HCT116 (cell line): ENCODE results near the gene LINGO1. TPM values are rescaled to one million over a fixed set of nuclear protein-coding genes. Genes with fewer than 3 reads are reported as not detected.

Experiments used
- ATAC-seq: fragments of 200-7000 bp; cut with Tn5 transposase; 2 replicates; pipeline ENCODE4 v1.9.1; 2020; ENCODE audit warnings: mild to moderate bottlenecking, moderate library complexity
- BruUV-seq: library from RNA; stranded (reverse); fragments of 400-500 nt; replicated peaks from 2 replicates; lab custom pipeline; 2021; lab: Mats Ljungman, UMichigan
- CTCF ChIA-PET: fragments of 300-600 bp; sonication (Branson Sonifier 250); formaldehyde crosslinking; loops from one replicate; lab custom pipeline; 2021; ENCODE audit warnings: antibody characterized with exemption; lab: Charles Lee
- POLR2A ChIA-PET: fragments of 300-600, 350-600 bp; sonication (Branson Sonifier 250); formaldehyde crosslinking; loops from one replicate; lab custom pipeline; 2021; ENCODE audit warnings: antibody characterized with exemption; lab: Charles Lee
- RAD21 ChIA-PET, 2 experiments: fragments of 300-600 bp; sonication (Branson Sonifier 250); formaldehyde crosslinking; loops; one replicate each; lab custom pipeline; 2023; ENCODE audit warnings: low total read pairs in 2 of 2; ENCODE audit not compliant: uncharacterized antibody in 2 of 2, unreplicated experiment in 2 of 2, low non-redundant PET in 1 of 2; lab: Charles Lee
- DNase-seq: peaks from one replicate; pipeline ENCODE4 v3.0.0-alpha.2; 2010; ENCODE audit warnings: low read depth, low spot score
- H2AFZ ChIP-seq: fragments of 200-600 bp; shearing (Covaris generic), sonication (generic); 2 replicates; pipeline ENCODE4 v1.6.1; 2017; ENCODE audit warnings: low read depth, mixed run types, mixed read lengths, antibody characterized with exemption, low read length; ENCODE audit not compliant: poor library complexity, severe bottlenecking
- H3K27ac ChIP-seq: 2 replicates; pipeline ENCODE4 v1.5.1; 2012; ENCODE audit warnings: low read depth, low read length
- H3K27me3 ChIP-seq: fragments of 200-600 bp; sonication (generic); 2 replicates; pipeline ENCODE4 v1.6.1; 2016; ENCODE audit warnings: mixed run types, low read length, mixed read lengths; ENCODE audit not compliant: insufficient read depth
- H3K36me3 ChIP-seq, 2 experiments: fragments of 200-500 bp in 1 of 2; fragments of 200-600 bp in 1 of 2; sonication (Bioruptor generic) in 1 of 2; sonication (generic) in 1 of 2; 2 replicates each; pipeline versions ENCODE4 v1.5.1 to v1.6.1; 2014 to 2016; ENCODE audit warnings: low read length in 2 of 2, inconsistent platforms in 1 of 2, mixed read lengths in 1 of 2, mixed run types in 1 of 2; ENCODE audit not compliant: insufficient read depth in 2 of 2, control insufficient read depth in 1 of 2
- H3K4me1 ChIP-seq, 2 experiments: fragments of 200-600 bp in 1 of 2; sonication (generic) in 1 of 2; 2 replicates each; pipeline versions ENCODE4 v1.5.1 to v1.6.1; 2012 to 2017; ENCODE audit warnings: low read length in 2 of 2, inconsistent platforms in 1 of 2, mild to moderate bottlenecking in 1 of 2, mixed read lengths in 1 of 2, mixed run types in 1 of 2, moderate library complexity in 1 of 2; ENCODE audit not compliant: insufficient read depth in 2 of 2, control insufficient read depth in 1 of 2
- H3K4me2 ChIP-seq: fragments of 200-600 bp; sonication (generic); 2 replicates; pipeline ENCODE4 v1.6.1; 2017; ENCODE audit warnings: mixed run types, low read length, mixed read lengths
- H3K4me3 ChIP-seq, 2 experiments: fragments of 200-600 bp in 1 of 2; sonication (generic) in 1 of 2; replicated peaks in 1 of 2; 2 replicates each; pipeline ENCODE4 v1.5.1; 2011 to 2016; ENCODE audit warnings: low read length in 2 of 2, control low read depth in 1 of 2, low read depth in 1 of 2, mild to moderate bottlenecking in 1 of 2, mixed read lengths in 1 of 2, mixed run types in 1 of 2
- H3K79me2 ChIP-seq: fragments of 200-600 bp; sonication (generic); 2 replicates; pipeline ENCODE4 v1.6.1; 2017; ENCODE audit warnings: mild to moderate bottlenecking, mixed run types, low read length, moderate library complexity, mixed read lengths; ENCODE audit not compliant: insufficient read depth
- H3K9ac ChIP-seq: fragments of 200-600 bp; sonication (generic); 2 replicates; pipeline ENCODE4 v1.6.1; 2016; ENCODE audit warnings: low read length, mixed read lengths
- H3K9me2 ChIP-seq: fragments of 200-600 bp; sonication (generic), shearing (Covaris generic); 2 replicates; pipeline ENCODE4 v1.6.1; 2017; ENCODE audit warnings: mixed run types, mild to moderate bottlenecking, moderate library complexity; ENCODE audit not compliant: insufficient read depth
- H3K9me3 ChIP-seq, 2 experiments: fragments of 200-500 bp in 1 of 2; fragments of 200-600 bp in 1 of 2; sonication (Bioruptor generic) in 1 of 2; sonication (generic) in 1 of 2; 2 replicates each; pipeline ENCODE4 v1.6.1; 2014 to 2017; ENCODE audit warnings: low read length in 2 of 2, mixed read lengths in 2 of 2, inconsistent platforms in 1 of 2, low read depth in 1 of 2, mild to moderate bottlenecking in 1 of 2, mixed run types in 1 of 2, moderate library complexity in 1 of 2; ENCODE audit not compliant: control insufficient read depth in 1 of 2, insufficient read depth in 1 of 2
- H4K20me1 ChIP-seq: fragments of 200-600 bp; sonication (generic), shearing (Covaris generic); 2 replicates; pipeline ENCODE4 v1.6.1; 2017; ENCODE audit warnings: mixed run types, mild to moderate bottlenecking, moderate library complexity; ENCODE audit not compliant: insufficient read depth
- CBX3 ChIP-seq: IDR thresholded peaks from 2 replicates; pipeline ENCODE4 v1.6.1; 2012; ENCODE audit warnings: low read depth
- CEBPB ChIP-seq: IDR thresholded peaks from 2 replicates; pipeline ENCODE4 v1.6.1; 2012; ENCODE audit warnings: low read depth
- EGR1 ChIP-seq: IDR thresholded peaks from 2 replicates; pipeline ENCODE4 v1.6.1; 2012; ENCODE audit warnings: low read depth
- ELF1 ChIP-seq: IDR thresholded peaks from 2 replicates; pipeline ENCODE4 v1.6.1; 2012; ENCODE audit warnings: low read depth, borderline replicate concordance
- FOSL1 ChIP-seq: IDR thresholded peaks from 2 replicates; pipeline ENCODE4 v1.6.1; 2012; ENCODE audit warnings: low read depth
- JUND ChIP-seq: IDR thresholded peaks from 2 replicates; pipeline ENCODE4 v1.6.1; 2012
- POLR2A ChIP-seq: IDR thresholded peaks from 2 replicates; pipeline ENCODE4 v1.7.0; 2011; ENCODE audit warnings: borderline replicate concordance; ENCODE audit not compliant: insufficient read depth, insufficient read length; ENCODE audit errors: extremely low read depth
- RAD21 ChIP-seq: IDR thresholded peaks from 2 replicates; pipeline ENCODE4 v1.6.1; 2012; ENCODE audit warnings: low read depth, mild to moderate bottlenecking
- SIN3A ChIP-seq: IDR thresholded peaks from 2 replicates; pipeline ENCODE4 v1.6.1; 2012; ENCODE audit warnings: low read depth
- YY1 ChIP-seq: IDR thresholded peaks from 2 replicates; pipeline ENCODE4 v1.6.1; 2011; ENCODE audit warnings: low read length, low read depth, moderate library complexity, mild to moderate bottlenecking; ENCODE audit not compliant: insufficient replicate concordance; ENCODE audit errors: extremely low read depth
- ZFX ChIP-seq: fragments of 450-650 bp; IDR thresholded peaks from 2 replicates; pipeline ENCODE4 v1.6.1; 2017
- intact Hi-C: fragments of 100-400 bp; cut with micrococcal nuclease; formaldehyde crosslinking; loops from 2 replicates; pipeline ENCODE4 v1.10.0; 2022
- total RNA-seq: library from RNA; stranded (reverse); gene quantifications from one replicate; pipeline ENCODE4 v1.2.1, GENCODE V29; 2021; ENCODE audit not compliant: unreplicated experiment
- TF ChIP-seq, protein P1 (sequence below): IDR thresholded peaks from 2 replicates; pipeline ENCODE4 v1.6.1; 2012
- TF ChIP-seq, protein P2 (sequence below), 3 experiments: fragments of 200-600 bp in 1 of 3; sonication (generic) in 1 of 3; IDR thresholded peaks in 2 of 3; conservative IDR thresholded peaks in 1 of 3; 2 replicates each; pipeline ENCODE4 v1.5.1; 2012 to 2017; ENCODE audit warnings: low read depth in 2 of 3, low read length in 2 of 3, antibody characterized with exemption in 1 of 3, borderline replicate concordance in 1 of 3, control low read depth in 1 of 3, mild to moderate bottlenecking in 1 of 3, mixed read lengths in 1 of 3, mixed run types in 1 of 3, moderate library complexity in 1 of 3; ENCODE audit not compliant: insufficient read depth in 1 of 3

Gene LINGO1
- total RNA-seq, 1 experiment from 2014 or later = 15.6 TPM

GRCh38 chr15:77607111-77607893, 25.4 kb downstream of the LINGO1 start:
- Histone ChIP-seq H4K20me1 (no peaks in the 10 kb centered on the region), H3K27ac (no peak overlapping the region), H3K9me2 (no peaks in the 10 kb centered on the region), H3K4me3 (no peak overlapping the region), H3K4me2 (peak overlapping the region; percentile 35), H3K79me2 (no peaks in the 10 kb centered on the region), H3K4me1 (peaks cover 5 to 52% of the 10 kb centered on the region in 2 experiments; a peak in 3 of 4 replicates), H3K27me3 (no peaks in the 10 kb centered on the region), H2AFZ (no peak overlapping the region), H3K9ac (no peak overlapping the region), H3K9me3 (no peaks in the 10 kb centered on the region), H3K36me3 (no peaks in the 10 kb centered on the region)
- ChIA-PET CTCF (interaction anchor here (1.4 to 2.8 kb wide), 3 partner anchors 10 to 64 kb away, joined by 4 to 18 read pairs (median 10); partner anchors contain the start of gene LINGO1), RAD21 (interaction anchor here in 1 of 2 experiments (0.5 kb wide), 1 partner anchor 268 kb away, joined by 9 read pairs; no protein-coding TSS in a partner anchor), POLR2A (no interaction called here)
- intact Hi-C loops = no loop called here
- ATAC-seq (peak; percentile 26; the same call in 1 of the 2 replicates), DNase-seq (no peak)
- TF ChIP-seq ZFX (peak; percentile 34; the same call in 1 of the 2 replicates), EGR1 (0 out of 2 replicates have a peak, but pooled peaks have one; percentile 47), CEBPB (no peak)
- BruUV-seq = no TSS peak

- Histone ChIP-seq H2AFZ (no peak overlapping the region), H4K20me1 (no peaks in the 10 kb centered on the region), H3K4me3 (no peak overlapping the region), H3K27ac (no peak overlapping the region), H3K36me3 (no peaks in the 10 kb centered on the region), H3K4me1 (peaks cover 5 to 46% of the 10 kb centered on the region in 2 experiments; a peak in 3 of 4 replicates), H3K9ac (no peak overlapping the region), H3K9me3 (no peaks in the 10 kb centered on the region), H3K9me2 (no peaks in the 10 kb centered on the region), H3K79me2 (no peaks in the 10 kb centered on the region), H3K27me3 (no peaks in the 10 kb centered on the region), H3K4me2 (peak overlapping the region; percentile 35)
- ChIA-PET POLR2A (no interaction called here), RAD21 (no interaction called here), CTCF (interaction anchor here (1.4 to 2.8 kb wide), 3 partner anchors 11 to 63 kb away, joined by 4 to 18 read pairs (median 10); partner anchors contain the start of gene LINGO1)
- ATAC-seq (no peak), DNase-seq (no peak)
- intact Hi-C loops = no loop called here
- no TSS peak for BruUV-seq
- TF ChIP-seq CBX3 = no peak
- TF ChIP-seq YY1 = no peak
- no peak for TF ChIP-seq RAD21
- TF ChIP-seq JUND = no peak
- no peak for TF ChIP-seq FOSL1
- no peak for TF ChIP-seq ZFX
- no peak for TF ChIP-seq SIN3A
- TF ChIP-seq, protein P1, sequence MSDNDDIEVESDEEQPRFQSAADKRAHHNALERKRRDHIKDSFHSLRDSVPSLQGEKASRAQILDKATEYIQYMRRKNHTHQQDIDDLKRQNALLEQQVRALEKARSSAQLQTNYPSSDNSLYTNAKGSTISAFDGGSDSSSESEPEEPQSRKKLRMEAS = no peak
- TF ChIP-seq POLR2A = no peak
- TF ChIP-seq ELF1 = no peak
- TF ChIP-seq, protein P2, sequence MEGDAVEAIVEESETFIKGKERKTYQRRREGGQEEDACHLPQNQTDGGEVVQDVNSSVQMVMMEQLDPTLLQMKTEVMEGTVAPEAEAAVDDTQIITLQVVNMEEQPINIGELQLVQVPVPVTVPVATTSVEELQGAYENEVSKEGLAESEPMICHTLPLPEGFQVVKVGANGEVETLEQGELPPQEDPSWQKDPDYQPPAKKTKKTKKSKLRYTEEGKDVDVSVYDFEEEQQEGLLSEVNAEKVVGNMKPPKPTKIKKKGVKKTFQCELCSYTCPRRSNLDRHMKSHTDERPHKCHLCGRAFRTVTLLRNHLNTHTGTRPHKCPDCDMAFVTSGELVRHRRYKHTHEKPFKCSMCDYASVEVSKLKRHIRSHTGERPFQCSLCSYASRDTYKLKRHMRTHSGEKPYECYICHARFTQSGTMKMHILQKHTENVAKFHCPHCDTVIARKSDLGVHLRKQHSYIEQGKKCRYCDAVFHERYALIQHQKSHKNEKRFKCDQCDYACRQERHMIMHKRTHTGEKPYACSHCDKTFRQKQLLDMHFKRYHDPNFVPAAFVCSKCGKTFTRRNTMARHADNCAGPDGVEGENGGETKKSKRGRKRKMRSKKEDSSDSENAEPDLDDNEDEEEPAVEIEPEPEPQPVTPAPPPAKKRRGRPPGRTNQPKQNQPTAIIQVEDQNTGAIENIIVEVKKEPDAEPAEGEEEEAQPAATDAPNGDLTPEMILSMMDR (IDR thresholded peaks at IDR 0.05 in 2 of 3, conservative IDR thresholded peaks at IDR 0.05 in 1 of 3; ENCODE audit: borderline replicate concordance in 1 of 3, insufficient read depth in 1 of 3, low read depth in 2 of 3, low read length in 2 of 3) = no peak
These were observed 26.3 kb downstream of the LINGO1 start for GRCh38 chr15:77606142-77607034.
